ENCODE results near the gene BUD13. TPM values are rescaled to one million over a fixed set of nuclear protein-coding genes. Genes with fewer than 3 reads are reported as not detected.
"Not testable (repeated sequence)": the region's sequence is repeated elsewhere in the genome, so short reads cannot be mapped to it uniquely, and the experiment has no call there.

BUD13 gene
- total RNA-seq, 1 donor from 2014 or later, result 17.9 TPM

DNA sequence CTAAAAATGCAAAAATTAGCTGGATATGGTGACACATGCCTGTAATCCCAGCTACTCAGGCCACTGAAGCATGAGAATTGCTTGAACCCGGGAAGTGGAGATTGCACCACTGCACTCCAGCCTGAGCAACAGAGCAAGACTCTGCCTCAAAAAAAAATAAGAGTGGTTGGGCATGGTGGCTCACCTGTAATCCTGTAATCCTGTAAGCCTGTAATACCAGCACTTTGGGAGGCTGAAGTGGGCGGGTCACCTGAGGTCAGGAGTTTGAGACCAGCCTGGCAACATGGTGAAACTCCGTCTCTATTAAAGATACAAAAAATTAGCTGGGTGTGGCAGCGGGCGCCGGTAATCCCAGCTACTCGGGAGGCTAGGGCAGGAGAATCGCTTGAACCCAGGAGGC lies 16.7 kb downstream of the BUD13 start:
- not testable (repeated sequence) for DNase-seq

DNA sequence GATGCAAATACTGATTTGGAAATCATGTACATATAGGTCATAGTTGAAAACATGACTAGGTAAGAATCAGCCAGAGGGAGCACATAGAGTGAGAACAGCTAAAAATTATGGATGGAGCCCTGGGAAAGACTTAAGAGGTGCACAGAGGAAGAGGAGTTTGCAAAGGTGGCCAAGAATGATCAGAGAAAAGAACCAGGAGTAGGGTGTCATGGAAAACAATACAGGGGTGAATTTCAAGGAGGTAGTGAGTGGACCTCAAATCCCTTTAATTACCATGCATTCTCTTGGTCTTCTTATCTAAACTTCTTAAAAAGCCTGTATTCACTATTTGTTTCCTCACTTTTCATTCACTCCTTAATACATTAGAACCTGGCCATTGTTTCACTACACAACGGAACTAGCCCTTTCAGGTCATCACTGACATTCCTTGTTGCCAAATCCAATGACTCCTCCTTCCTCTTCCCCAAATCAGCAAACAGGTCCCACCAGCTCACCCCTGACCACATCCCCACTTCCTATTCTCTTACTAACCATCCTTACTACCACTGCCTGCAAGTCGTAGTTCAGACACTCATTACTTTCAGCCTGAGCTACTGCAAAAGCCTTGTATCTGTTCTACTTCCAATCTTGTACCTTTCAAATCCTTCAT lies 22.6 kb downstream of the BUD13 start:
- DNase-seq, result peak; percentile 28

DNA sequence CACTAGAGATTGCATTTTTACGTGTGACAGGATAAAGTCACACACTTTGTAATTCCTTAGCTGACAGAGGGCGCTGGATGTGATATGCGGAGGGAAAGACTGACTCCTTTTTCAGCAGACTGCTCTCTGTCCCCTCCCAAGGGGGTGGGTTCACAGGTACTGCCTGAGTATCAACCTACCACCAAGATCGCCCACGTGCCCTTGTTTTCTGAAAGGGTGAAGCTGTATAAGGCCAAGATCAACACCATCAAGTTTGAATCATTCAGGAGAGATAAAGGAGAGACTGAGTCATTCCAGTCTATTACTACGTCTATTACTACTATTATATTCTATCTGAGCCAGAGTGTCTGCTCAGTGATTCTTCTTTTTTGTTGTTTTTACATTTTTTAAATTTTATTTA lies 30.7 kb downstream of the BUD13 start:
- DNase-seq, result peak; percentile 51

DNA sequence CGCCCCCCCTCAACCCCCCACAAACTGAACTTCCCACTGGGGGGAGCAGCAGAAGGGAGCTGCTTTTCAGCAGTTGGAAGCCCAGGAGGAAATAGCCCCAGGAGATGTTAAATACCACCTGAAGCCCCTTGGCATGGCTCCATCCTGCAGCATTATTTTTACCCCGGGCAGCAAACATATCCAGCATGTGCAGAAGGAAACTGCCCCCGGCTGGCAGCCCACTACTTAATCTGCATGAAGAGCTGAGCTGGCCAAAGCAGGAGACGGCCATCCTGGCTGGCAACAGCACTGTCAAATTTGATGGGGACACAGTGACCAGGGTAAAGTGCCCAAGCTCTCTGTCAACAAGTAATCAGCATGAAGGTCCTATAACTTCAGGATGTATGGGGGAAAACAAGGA lies 32.0 kb downstream of the BUD13 start:
- no peak for DNase-seq

DNA sequence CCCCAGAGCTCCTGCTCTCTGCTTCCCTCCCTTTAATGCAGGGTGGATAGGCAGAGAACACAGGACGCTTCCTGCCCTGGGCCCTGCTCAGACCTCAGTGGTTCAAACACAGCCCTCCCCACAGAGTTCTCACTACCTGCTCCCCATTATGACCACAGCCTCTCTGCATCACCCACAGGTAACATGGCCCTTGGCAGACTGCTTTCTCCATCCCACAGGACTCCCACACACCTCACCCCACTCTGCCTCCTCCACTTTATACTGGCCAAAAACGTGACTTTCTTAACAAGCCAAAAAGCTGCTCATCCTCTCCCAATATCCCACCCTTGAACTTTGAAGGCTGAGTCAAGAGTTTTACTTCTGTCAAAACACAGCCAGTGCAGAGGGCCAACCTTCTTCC lies 33.8 kb downstream of the BUD13 start:
- DNase-seq, result no peak

DNA sequence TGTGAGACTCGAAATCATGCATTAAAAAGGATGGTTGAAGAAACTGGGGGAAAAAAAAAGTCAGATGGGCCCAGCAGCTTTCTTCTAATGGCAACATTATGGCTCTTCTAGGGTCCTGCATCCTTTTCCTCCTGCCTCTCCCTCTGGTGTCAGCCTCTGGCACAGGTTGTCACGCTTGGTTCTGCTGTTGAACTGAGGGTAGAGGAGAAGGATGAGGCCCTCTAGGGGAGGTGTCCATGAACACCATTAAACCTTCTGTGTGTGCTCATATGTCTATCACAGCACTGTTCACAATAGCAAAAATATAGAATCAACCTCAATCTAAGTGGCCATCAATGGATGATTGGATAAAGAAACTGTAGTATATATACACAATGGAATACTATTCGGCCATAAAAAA lies 36.0 kb downstream of the BUD13 start:
- no peak for DNase-seq

DNA sequence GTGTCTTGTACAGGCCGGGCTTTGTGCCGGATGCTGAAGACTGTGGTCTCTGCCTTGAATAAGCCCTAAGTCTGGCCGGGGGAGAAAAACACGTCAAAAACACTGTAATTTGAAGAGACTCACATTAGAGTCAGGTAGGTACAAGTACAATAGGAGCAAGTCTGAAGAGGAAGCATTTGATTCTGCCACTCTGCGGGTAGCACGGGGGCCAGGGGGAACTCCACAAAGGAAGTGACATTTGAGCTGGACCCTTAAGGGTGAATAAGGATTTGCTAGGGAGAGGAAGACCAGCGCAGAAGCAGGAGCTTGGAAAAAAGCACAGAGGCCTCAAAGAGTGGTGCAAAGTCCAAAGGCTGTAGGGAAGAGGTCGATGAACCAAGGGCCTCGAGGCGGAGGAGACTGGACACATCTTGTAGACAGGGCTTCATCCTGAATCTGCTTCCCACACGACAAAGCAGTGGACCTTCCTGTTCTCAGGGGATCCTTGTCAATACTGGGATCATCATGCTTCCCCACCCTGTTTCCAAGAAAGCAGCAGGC lies 38.7 kb downstream of the BUD13 start:
- no peak for DNase-seq

DNA sequence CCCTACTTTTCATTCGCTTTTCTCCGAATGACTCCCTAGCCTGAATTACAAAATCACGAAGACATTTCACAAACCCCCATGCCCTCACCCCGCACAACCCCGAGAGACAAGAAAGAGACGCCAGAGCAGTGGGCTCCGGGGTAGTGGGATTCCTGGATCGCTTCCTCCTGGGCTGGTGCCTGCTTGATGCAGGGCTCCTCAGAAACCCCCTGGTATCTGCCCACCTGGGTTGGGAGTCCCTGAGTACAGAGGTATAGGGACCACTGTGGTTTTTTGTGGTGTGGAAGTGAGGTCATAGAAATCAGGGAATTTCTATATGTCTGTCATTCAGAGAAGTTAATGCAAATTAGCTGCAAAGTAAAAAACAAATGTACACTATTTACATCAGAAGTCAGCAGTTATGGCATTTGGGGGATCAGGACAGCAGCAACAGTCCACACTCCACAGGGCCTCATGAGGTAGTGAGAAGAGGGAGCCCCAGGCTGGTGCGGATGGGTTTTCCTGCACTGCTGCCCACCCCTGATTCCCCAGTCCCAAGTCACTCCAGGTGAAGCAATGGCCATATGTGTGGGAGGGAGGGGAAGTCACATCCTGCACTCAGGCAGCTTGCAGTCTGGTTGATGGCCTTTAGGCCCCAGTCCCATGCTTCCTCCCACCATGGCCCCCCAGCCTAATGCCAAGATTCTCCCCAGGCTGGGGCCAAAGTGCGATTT lies 39.6 kb downstream of the BUD13 start:
- DNase-seq, result no peak

DNA sequence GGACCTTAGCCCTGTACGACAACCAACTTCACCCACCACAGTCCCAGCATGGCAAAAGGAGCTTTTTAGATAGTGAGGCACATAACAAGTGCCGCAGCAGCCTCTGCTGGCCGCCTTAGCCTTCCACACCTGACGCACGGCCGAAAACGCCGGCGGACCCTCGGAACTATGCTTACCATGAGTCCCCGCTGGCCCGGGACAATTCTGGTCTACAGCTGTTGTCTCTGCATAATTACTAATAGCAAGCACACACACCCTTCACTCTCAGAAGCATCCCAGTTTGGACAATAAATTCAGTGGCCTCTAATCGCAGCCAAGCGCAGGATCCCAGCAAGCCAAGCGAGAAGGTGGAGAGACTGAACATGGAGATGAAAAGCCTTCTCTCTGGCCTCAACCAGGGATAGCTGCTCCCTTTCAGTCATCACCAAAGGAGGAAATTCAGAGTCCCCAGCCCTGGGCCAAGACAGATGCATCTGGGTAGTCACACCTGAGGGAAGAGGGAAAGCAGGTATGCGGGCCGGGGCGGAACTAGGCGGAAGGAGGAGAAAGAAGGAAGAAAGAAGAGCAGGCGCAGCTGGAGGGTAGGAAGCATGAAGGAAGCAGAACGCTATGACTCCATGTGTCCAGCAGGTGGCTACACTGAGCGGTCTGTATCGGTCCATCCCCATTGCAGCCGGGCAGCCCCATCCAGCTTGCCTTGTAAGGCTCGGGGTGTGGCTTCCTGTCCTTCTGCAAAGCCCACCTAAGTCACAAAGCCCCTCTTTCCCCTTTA lies 40.3 kb downstream of the BUD13 start:
- DNase-seq, result peak; percentile 75

DNA sequence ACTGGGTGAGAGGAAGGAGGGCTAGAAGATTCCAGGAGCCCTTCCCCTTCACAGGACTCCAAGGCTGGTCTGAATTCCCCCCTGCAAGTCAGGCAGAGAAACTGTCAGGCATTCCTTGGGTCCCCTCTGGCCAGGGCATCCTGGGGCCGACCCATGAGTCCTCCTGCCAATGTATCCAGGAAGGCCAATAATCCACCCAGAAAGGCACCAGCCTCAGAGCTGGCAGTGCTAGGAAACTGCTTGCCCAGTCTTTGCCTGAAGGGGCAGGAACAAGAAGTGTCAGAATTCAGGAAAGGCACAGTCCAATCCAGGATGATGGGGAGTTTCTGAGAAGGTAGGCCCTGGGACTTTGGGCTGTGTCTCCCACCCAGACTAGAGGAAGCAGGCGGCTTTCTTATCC lies 41.0 kb downstream of the BUD13 start:
- no peak for DNase-seq

DNA sequence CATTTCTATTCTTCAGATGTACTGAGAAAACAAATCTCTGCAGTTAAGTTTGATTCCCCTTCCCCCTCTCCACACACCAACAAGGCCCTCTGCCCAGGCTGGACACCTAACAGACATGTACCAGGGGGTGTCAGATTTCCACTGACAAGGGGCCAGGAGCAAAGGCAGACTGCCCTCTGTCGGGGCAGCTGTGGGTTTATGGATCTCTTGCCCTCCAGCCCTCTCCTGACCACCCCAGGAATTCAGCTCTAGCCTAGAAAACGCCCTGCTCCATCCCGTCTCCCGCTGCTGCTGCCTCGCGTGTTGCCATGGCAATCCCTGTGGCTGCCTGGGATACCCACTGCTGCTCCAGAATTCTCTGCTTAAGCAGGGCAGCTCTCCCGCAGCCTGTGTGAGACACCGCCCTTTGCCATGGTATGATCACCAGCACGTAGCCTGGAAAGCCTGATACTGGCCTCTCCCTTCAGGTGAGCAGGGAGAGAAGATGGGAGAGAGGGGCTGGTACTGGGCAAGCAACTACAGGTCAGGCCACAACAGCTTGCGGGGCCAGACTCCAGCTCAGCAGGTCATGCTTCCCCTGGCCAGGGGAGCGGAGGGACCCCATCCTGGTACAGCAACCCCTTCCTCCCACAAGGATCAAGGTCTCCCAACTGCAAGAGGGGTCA lies 41.6 kb downstream of the BUD13 start:
- DNase-seq, result no peak

DNA sequence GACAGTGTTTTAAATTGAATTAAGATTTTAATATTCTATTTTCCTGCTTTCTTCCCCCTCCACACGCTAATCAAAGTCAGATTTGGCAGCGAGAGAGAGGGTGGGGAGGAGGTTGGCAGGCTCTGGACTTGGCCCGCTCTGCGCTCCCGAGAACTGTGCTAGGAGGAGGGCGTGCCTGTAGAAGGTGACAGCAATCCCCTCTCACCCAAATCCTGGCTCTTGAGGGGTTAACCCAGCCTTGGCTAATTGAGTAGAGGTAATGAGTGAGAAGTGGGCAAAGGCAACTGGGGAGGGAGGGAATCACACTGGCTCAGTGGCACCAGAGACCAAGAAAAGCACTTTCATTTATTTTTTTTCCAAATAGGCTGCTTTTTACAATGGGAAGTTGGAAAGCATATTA lies 42.2 kb downstream of the BUD13 start:
- no peak for DNase-seq

DNA sequence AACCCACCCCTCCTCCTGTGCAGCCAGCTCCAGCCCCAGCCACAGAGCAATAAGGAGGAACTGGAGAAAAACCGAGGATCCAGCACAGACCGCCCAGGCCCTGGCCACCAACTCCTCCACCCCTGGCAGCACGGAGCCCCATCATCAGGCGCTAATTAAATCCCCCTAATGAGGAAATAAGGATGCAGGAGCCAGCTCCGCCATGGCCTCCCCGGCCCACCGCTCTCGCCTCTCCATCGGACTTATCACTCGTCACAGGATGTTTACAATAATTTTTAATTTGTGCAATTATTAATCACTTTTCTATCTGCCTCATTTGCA lies 42.6 kb downstream of the BUD13 start:
- no peak for DNase-seq

DNA sequence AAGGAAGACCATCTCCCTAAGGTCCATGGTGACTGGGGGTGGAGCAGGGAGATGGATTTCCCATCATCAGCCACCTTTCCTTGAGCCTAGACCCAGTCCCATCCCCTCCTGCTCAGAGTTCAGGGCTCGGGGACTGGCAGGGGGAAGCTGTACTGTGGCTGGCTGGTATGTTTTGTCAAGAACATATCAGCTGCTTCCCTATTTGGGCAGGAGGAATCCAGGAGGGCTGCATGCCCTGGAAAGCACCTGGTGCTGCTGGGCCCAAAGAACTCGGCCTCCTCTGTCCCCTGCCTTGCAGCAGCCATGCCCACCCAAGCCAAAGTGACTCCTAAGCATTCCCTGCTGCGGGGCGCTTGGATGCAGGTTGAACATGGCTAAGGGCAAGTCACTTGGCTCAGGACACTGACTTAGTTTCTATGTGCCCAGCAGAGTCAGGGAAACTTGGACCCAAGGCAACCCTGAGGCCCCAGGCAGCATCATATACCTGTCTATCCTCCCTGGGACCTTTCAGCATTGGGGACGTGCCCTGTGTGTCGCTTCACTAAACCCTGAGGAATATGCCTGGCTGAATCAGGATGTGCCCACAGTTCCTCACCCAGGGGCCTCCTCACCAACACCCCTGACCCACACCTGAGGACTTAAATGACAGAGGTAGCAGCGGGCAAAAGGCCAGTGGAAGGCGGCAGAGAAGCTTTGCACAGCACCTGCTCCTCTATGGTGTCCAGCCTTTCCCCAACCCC lies 43.1 kb downstream of the BUD13 start:
- no peak for DNase-seq

DNA sequence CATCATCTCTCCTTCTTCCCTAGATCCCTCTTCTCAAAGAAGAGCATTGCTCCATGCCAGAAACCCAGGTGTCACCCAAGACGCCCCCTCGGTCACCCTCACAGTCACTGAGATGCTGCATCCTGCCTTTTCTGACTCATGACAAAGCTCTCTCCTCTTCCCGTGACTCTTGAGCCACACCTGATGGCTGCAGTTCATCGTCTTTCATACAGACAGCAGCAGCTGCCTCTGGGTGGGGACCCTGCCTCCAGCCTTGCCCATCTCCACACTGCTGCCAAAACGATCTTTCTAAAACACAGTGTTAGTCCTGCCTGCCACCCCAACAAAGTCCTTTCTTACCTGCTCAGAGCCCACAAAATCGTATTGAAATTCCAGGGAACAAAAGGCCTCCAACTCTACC lies 44.8 kb downstream of the BUD13 start:
- no peak for DNase-seq

DNA sequence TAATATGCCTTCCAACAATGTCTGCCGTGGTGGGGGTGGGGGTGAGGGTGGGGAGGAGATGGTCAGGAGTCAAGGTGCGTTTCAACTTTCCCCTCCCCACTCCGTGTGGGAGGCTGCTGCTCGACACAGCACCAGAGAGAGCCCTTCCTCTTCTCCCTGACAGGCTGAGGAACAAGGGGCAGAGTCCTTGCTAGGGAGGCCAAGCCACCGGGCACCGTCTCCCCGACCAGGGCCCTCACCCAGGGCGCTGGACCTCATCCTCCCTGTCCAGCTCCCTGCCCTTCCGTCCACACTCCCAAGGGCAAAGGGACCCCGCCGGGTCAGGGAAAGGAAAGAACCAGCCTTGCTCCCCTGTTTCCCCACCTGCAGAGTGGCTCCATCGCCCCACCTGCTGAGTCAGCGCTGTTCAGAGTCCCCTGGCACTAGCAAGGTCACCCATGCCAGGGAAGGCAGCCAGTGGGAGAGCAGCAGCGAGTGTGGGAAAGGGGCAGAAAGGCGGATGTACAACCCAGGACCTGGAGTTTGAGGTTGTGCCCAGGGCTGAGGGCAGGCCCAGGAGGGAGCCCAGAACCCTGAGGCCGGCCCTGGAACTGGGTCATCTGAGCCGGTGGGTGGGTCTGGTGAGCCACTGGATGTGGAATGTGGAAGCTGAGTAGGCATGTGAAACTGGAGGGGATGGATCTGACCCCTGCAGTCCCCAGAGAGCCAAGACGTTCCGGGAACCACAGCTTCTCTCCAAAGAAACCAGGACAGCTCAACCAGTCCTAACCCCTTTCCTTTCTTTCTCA lies 47.2 kb downstream of the BUD13 start:
- DNase-seq, result no peak

DNA sequence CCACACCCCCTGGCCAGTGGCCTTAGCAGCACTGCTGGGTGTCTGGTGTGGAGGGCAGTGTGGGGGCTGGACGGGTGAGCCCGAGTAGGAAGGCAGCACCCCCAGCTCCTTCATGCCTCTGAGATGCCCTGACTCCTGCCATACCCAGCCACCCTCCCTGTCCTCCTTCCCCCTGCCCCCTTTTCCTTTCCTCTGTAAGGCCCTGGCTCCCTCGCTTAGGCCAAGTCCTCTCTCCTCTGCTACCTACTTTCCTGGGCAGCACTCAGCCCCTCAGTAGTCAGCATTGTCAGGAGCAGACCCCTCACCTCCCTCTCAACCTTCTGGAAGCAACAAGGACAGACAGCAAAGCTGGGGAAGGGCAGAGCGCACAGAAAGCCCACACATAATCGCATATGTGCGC lies 48.0 kb downstream of the BUD13 start:
- no peak for DNase-seq

DNA sequence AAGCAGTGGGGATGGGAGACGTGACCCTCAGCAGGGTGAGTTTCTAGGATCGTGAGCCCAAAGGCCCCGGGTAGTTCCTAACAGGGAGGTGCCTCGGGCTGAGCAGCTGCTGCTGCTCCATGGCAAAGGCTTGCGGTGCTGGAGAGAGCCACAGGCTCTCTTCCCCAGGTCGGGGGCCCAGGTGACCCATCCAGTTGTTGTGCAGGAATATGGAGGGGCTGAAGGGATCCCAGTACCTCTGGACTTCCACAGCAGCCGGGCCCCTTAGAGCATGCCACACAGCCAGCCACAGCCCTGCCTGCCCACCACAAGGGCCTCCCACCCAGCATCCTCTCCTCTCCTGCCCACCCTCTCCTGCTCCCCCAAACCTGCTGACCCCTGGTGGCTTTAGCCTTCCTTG lies 49.3 kb downstream of the BUD13 start:
- no peak for DNase-seq

DNA sequence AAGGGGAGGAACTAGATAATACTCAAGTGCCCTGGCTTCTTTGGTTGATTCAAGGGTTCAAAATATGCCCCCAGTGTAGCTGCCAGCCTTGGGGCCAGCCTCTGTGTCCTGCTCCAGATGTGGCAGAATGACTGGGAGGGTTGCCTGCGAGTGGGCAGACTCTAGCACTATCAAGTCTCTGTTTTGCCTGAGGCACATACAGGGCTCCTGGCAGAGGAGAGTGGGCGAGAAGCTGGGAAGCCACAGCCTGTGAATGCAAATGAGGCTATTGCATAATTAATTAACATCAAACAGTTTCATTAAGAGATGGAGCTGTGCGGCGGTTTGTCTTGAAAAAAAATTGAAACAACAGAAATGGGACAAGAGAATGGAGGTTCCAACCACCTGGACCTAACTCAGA lies 50.8 kb downstream of the BUD13 start:
- no peak for DNase-seq

DNA sequence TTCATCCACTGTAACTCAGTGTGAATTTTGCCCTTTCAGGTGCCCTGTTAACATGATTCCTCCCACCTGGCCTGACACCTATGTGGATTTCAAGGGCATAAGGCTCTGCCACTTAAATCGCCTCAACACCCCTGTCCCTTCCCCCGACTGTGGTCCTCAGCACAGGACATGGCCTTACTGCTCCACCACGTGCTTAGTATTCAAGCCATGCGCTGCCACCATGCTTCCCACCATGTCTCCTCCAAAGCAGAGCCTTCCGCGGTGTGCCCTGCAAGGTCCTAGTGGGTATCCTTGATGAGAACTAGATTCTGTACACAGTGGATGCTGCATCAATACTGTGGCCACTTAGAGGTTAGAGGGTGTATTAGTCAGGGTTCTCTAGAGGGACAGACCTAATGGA lies 51.9 kb downstream of the BUD13 start:
- no peak for DNase-seq

DNA sequence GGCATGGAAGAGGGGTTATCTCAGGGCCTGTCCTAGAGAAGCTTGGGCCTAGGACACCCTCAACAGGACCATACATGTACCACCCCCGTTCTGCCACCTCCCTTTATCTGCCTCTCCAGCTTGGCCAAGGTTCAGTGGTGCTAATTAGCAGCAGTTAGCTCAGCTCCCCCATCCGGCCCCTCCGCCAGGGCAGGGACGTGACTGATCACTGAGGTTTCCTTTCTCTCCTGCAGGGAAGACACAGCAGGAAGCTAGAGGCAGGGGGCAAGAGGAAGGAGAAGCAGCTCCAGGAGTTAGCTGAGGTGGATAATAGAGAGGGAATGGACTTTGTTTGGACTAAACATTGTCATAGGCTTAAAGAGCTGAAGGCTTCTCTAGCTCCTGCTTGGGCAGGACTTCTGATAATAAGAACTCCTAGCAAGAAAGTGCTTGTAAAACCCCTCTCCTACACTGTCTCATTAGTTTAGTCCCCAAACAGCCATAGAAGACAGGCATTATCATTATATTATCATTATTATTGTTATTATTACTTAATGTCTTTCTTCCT lies 53.8 kb downstream of the BUD13 start:
- DNase-seq, result no peak

Measured in dermis blood vessel endothelial cell (primary cell).